A549 (cell line): ENCODE data around the gene MXD4. TPM values are rescaled to one million over a fixed set of nuclear protein-coding genes. Genes with fewer than 3 reads are reported as not detected.

Experiments
- ATAC-seq, 2 experiments: fragments of 200-7000 bp in 1 of 2; fragments of >200 bp in 1 of 2; cut with Nextera tagmentation in 1 of 2; cut with Tn5 transposase in 1 of 2; 3 replicates each; pipeline versions ENCODE4 v1.8.0 to v1.9.1; 2018 to 2020; ENCODE audit warnings: mild to moderate bottlenecking in 1 of 2, moderate library complexity in 1 of 2
- CTCF ChIA-PET: fragments of 300-600 bp; sonication (Branson Sonifier 250); formaldehyde crosslinking; extraction: SDS; loops from one replicate; lab custom pipeline; 2021; ENCODE audit warnings: antibody characterized with exemption, inconsistent platforms; lab: Yijun Ruan, JAX
- POLR2A ChIA-PET: fragments of 350-600 bp; formaldehyde crosslinking; extraction: SDS; loops from one replicate; lab custom pipeline; 2021; ENCODE audit warnings: antibody characterized with exemption, inconsistent platforms; lab: Yijun Ruan, JAX
- DNase-seq, 2 experiments: peaks; one replicate each; pipeline versions ENCODE4 v3.0.0 to v3.0.0-alpha.2; 2011 to 2016; ENCODE audit warnings: low read depth in 1 of 2, low spot score in 1 of 2
- FAIRE-seq: peaks from 2 replicates; lab custom pipeline; 2011; peaks lifted over from hg19 to GRCh38; lab: Jason Lieb, UNC
- H3K27ac ChIP-seq, 2 experiments: fragments of >200 bp; sonication (Bioruptor Twin); formaldehyde crosslinking; 3 replicates each; pipeline ENCODE4 v1.5.1; 2016 to 2017
- H3K4me1 ChIP-seq: fragments of >200 bp; sonication (Bioruptor Twin); formaldehyde crosslinking; 3 replicates; pipeline ENCODE4 v1.6.1; 2016
- H3K4me2 ChIP-seq: fragments of >200 bp; sonication (Bioruptor Twin); formaldehyde crosslinking; 3 replicates; pipeline ENCODE4 v1.6.1; 2016
- H3K4me3 ChIP-seq: fragments of >200 bp; sonication (Bioruptor Twin); formaldehyde crosslinking; 3 replicates; pipeline ENCODE4 v1.5.1; 2016
- H3K9me3 ChIP-seq: fragments of >200 bp; sonication (Bioruptor Twin); formaldehyde crosslinking; 3 replicates; pipeline ENCODE4 v1.6.1; 2016
- ATOH8 ChIP-seq: fragments of 250-450 bp; sonication (Bioruptor Pico); IDR thresholded peaks from 2 replicates; pipeline ENCODE4 v1.5.0; 2020; ENCODE audit warnings: low read depth, mild to moderate bottlenecking, moderate library complexity
- CBX2 ChIP-seq: fragments of 200-600 bp; sonication (generic); IDR thresholded peaks from 2 replicates; pipeline ENCODE4 v1.6.1; 2016; ENCODE audit warnings: low read depth, mild to moderate bottlenecking, borderline replicate concordance
- CHD2 ChIP-seq: fragments of 150-350 bp; IDR thresholded peaks from 2 replicates; pipeline ENCODE4 v1.6.1; 2014; ENCODE audit warnings: low read length; ENCODE audit not compliant: partially characterized antibody
- E2F6 ChIP-seq: IDR thresholded peaks from 2 replicates; pipeline ENCODE4 v1.6.1; 2012; ENCODE audit warnings: low read depth, borderline replicate concordance
- EHMT2 ChIP-seq: fragments of 200-600 bp; sonication (generic); IDR thresholded peaks from 2 replicates; pipeline ENCODE4 v1.6.1; 2016; ENCODE audit warnings: antibody characterized with exemption, low read depth, mild to moderate bottlenecking, moderate library complexity
- ELK1 ChIP-seq: fragments of 150-350 bp; IDR thresholded peaks from 2 replicates; pipeline ENCODE4 v1.6.1; 2014; ENCODE audit warnings: low read depth, mild to moderate bottlenecking, low read length
- FOSL2 ChIP-seq, 2 experiments: fragments of 450-650 bp in 1 of 2; fragments of >200 bp in 1 of 2; sonication (Bioruptor Twin) in 1 of 2; formaldehyde crosslinking; IDR thresholded peaks; 2 replicates each; pipeline versions ENCODE4 v1.5.0 to v1.6.1; 2016 to 2020; ENCODE audit warnings: mild to moderate bottlenecking in 1 of 2, moderate library complexity in 1 of 2
- GATA3 ChIP-seq: IDR thresholded peaks from 2 replicates; pipeline ENCODE4 v1.6.1; 2012; ENCODE audit warnings: borderline replicate concordance
- HEYL ChIP-seq: fragments of 250-450 bp; sonication (Bioruptor Pico); IDR thresholded peaks from 2 replicates; pipeline ENCODE4 v1.8.0; 2021; ENCODE audit warnings: mild to moderate bottlenecking, moderate library complexity
- HOXA7 ChIP-seq: fragments of 250-450 bp; sonication (Bioruptor Pico); IDR thresholded peaks from 2 replicates; pipeline ENCODE4 v1.5.0; 2020; ENCODE audit warnings: mild to moderate bottlenecking, moderate library complexity
- KDM1A ChIP-seq: fragments of 200-600 bp; sonication (generic); IDR thresholded peaks from 2 replicates; pipeline ENCODE4 v1.6.1; 2016; ENCODE audit warnings: low read depth, mild to moderate bottlenecking
- KDM5A ChIP-seq: fragments of 200-600 bp; sonication (generic); IDR thresholded peaks from 2 replicates; pipeline ENCODE4 v1.6.1; 2016; ENCODE audit warnings: antibody characterized with exemption, mild to moderate bottlenecking
- NPAS2 ChIP-seq: fragments of 250-450 bp; sonication (Bioruptor Pico); IDR thresholded peaks from 2 replicates; pipeline ENCODE4 v1.8.0; 2022; ENCODE audit warnings: mild to moderate bottlenecking, moderate library complexity, borderline replicate concordance
- NR3C1 ChIP-seq: fragments of >200 bp; sonication (Bioruptor Twin); formaldehyde crosslinking; IDR thresholded peaks from 3 replicates; pipeline ENCODE4 v1.6.1; 2017
- POLR2A ChIP-seq: IDR thresholded peaks from 2 replicates; pipeline ENCODE4 v1.6.1; 2012; ENCODE audit warnings: mild to moderate bottlenecking, low read length
- RNF2 ChIP-seq: fragments of 200-600 bp; sonication (generic); IDR thresholded peaks from 2 replicates; pipeline ENCODE4 v1.6.1; 2016; ENCODE audit warnings: low read depth, mild to moderate bottlenecking, antibody characterized with exemption, moderate library complexity, borderline replicate concordance
- ZFP36 ChIP-seq: fragments of 450-650 bp; IDR thresholded peaks from 2 replicates; pipeline ENCODE4 v1.6.1; 2014; ENCODE audit warnings: borderline replicate concordance; ENCODE audit not compliant: partially characterized antibody
- ZSCAN20 ChIP-seq: fragments of 250-450 bp; sonication (Bioruptor Pico); IDR thresholded peaks from 2 replicates; pipeline ENCODE4 v1.8.0; 2022; ENCODE audit warnings: mild to moderate bottlenecking, moderate library complexity
- WGBS: methylation state at CpG from one replicate; pipeline ENCODE4 v1.1.6; 2017; ENCODE audit errors: missing lambda C conversion rate; 5-methylcytosine and 5-hydroxymethylcytosine counted together
- polyA plus RNA-seq, 4 experiments: library from polyadenylated mRNA; depleted of rRNA in 3 of 4; stranded (reverse); fragments of >200 nt; fragmentation: RNase III in 1 of 4; extraction: RNeasy Plus Mini Kit Qiagen cat#74134 plus additional on column Dnase treatment in 1 of 4; gene quantifications; 2 replicates in 3 of 4; 3 replicates in 1 of 4; pipeline ENCODE4 v1.2.3, GENCODE V29; 2011 to 2017
- TF ChIP-seq, protein P1 (sequence below): fragments of >200 bp; sonication (Bioruptor Twin); formaldehyde crosslinking; IDR thresholded peaks from 2 replicates; pipeline ENCODE4 v1.6.1; 2016

MXD4 gene
- polyA plus RNA-seq, 2 of the 4 experiments (the other 2 are of a cell fraction) = 10.8 to 18.5 TPM

DNA sequence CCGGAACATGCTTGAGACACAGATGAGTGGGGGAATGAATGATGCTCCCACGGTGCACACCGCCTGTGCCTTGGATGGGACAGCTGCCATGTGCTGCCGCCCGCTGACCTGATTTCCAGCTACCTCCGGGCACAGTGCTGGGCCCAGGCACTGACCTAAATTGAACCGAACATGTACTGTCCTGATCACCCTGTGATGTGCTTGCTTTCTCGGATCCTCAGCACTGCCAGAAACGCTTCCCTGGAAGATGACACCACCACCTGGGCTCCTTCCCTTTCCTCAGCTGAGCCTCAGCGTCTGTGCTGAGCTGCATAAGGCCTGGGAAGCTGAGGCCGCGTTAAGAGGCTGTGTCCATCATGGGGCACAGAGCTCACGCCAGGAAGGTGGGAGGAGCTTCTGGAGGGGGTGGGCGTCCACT is 39.3 kb upstream of the MXD4 start:
- no peak overlapping the region for H3K4me2 ChIP-seq
- POLR2A ChIA-PET = no interaction called here

GRCh38 chr4:2300431-2301224 is 38.7 kb upstream of the MXD4 start:
- ATAC-seq (no peak), DNase-seq (no peak), FAIRE-seq (no peak)
- Histone ChIP-seq H3K9me3 (no peaks in the 10 kb centered on the region), H3K4me2 (no peak overlapping the region), H3K4me3 (no peak overlapping the region), H3K27ac (no peak overlapping the region), H3K4me1 (no peaks in the 10 kb centered on the region)
- 93% methylated on average over 34 of the region's 37 CpGs for WGBS
- POLR2A ChIA-PET = no interaction called here
- CTCF ChIA-PET = interaction anchor here (0.6 kb wide), 1 partner anchor 1089 kb away, joined by 3 read pairs; no protein-coding TSS in a partner anchor
- no peak for TF ChIP-seq KDM1A

More for the DNA sequence above, 39.3 kb upstream of the MXD4 start:
- Histone ChIP-seq H3K4me1 (no peaks in the 10 kb centered on the region), H3K9me3 (no peaks in the 10 kb centered on the region), H3K27ac (no peak overlapping the region), H3K4me3 (no peak overlapping the region)
- 75% methylated on average over 8 of the region's 14 CpGs for WGBS
- ATAC-seq = no peak
- CTCF ChIA-PET = no interaction called here
- no peak for FAIRE-seq
- TF ChIP-seq GATA3 = no peak
- no peak for TF ChIP-seq RNF2
- no peak for TF ChIP-seq FOSL2 (IDR thresholded peaks at IDR 0.05)
- no peak for TF ChIP-seq FOSL2 (CRISPR knock-in tag; IDR thresholded peaks at IDR 0.05)
- no peak for TF ChIP-seq CHD2
- TF ChIP-seq ELK1 = no peak
- no peak for TF ChIP-seq POLR2A
- TF ChIP-seq ZSCAN20 (CRISPR knock-in tag) = no peak
- no peak for TF ChIP-seq CBX2
- TF ChIP-seq HOXA7 (CRISPR knock-in tag) = no peak
- DNase-seq = no peak

DNA sequence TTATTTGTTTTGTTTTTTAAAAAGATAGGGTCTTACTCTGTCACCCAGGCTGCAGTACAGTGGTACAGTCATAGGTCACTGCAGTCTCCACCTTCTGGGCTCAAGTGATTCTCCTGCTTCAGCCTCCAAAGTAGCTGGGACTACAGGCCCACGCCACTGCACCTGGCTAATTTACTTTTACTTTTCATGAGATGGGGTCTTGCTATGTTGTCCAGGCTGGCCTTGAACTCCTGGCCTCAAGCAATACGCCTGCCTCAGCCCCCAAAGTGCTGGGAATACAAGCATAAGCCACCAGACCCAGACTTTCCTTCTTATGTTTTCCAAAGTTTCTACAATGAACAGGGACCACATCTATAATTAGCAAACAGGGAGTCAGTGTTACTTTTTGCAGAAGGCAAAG is 37.9 kb upstream of the MXD4 start:
- H3K9me3 ChIP-seq = no peaks in the 10 kb centered on the region
- H3K27ac ChIP-seq = no peak overlapping the region
- DNase-seq = no peak
- no peak for ATAC-seq
- H3K4me3 ChIP-seq = no peak overlapping the region
- no peak for TF ChIP-seq KDM5A
- TF ChIP-seq ATOH8 = no peak
- no peak for TF ChIP-seq GATA3
- TF ChIP-seq, protein P1, sequence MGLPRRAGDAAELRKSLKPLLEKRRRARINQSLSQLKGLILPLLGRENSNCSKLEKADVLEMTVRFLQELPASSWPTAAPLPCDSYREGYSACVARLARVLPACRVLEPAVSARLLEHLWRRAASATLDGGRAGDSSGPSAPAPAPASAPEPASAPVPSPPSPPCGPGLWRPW = no peak
- no peak for TF ChIP-seq HEYL
- no peak for TF ChIP-seq EHMT2
- TF ChIP-seq CHD2 = no peak
- no peaks in the 10 kb centered on the region for H3K4me1 ChIP-seq
- 73% methylated on average over 2 of the region's 2 CpGs for WGBS
- CTCF ChIA-PET = no interaction called here
- POLR2A ChIA-PET = no interaction called here
- no peak for FAIRE-seq
- no peak overlapping the region for H3K4me2 ChIP-seq

DNA sequence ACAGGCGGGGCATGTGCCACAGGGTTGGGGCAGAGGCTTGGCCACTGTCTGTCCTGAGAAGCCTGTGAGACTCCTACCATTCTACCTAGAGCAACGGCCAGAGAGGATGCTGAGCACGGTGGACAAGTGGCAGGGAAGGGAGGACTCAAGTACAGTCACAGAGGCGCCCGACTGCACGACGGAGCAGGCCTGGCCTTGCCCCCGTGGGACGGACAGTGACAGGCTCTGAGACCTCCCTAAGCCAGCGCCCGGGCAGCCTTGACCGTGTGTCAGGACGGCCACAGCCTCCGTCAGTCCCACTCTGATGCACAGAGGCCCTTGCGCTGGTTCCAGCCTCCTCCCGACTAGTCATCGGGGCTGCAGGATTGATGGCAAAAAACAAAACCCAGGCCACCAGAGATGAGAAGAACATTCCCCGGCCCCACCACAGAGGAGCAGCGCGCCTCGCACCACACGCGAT is 36.7 kb upstream of the MXD4 start:
- no peak overlapping the region for H3K4me2 ChIP-seq
- H3K9me3 ChIP-seq = no peaks in the 10 kb centered on the region
- ChIA-PET CTCF (no interaction called here), POLR2A (no interaction called here)
- 97% methylated on average over 11 of the region's 23 CpGs for WGBS
- no peak overlapping the region for H3K27ac ChIP-seq
- TF ChIP-seq NR3C1 = no peak
- no peak for TF ChIP-seq ZFP36
- no peak for TF ChIP-seq FOSL2 (IDR thresholded peaks at IDR 0.05)
- no peak for TF ChIP-seq FOSL2 (CRISPR knock-in tag; IDR thresholded peaks at IDR 0.05)
- no peak for TF ChIP-seq CHD2
- no peak for TF ChIP-seq CBX2
- no peak for TF ChIP-seq HEYL
- no peak for TF ChIP-seq E2F6
- no peak for TF ChIP-seq NPAS2
- FAIRE-seq (no peak), DNase-seq (no peak), ATAC-seq (no peak)
- no peaks in the 10 kb centered on the region for H3K4me1 ChIP-seq
- no peak overlapping the region for H3K4me3 ChIP-seq
